K562 (cell line): ENCODE measurements around the gene KHNYN. TPM values are rescaled to one million over a fixed set of nuclear protein-coding genes. Genes with fewer than 3 reads are reported as not detected.
A peak's percentile ranks its signal among the peaks of the same experiment; 100 is the strongest.

Source experiments
- ATAC-seq: fragments of 200-7000 bp; cut with Tn5 transposase; 3 replicates; pipeline ENCODE4 v1.9.1; 2020; ENCODE audit warnings: moderate library complexity
- BruUV-seq: library from RNA; stranded (reverse); fragments of 400-500 nt; replicated peaks from 2 replicates; lab custom pipeline; 2021; lab: Mats Ljungman, UMichigan
- CTCF ChIA-PET: fragments of 300-600 bp; formaldehyde crosslinking; extraction: SDS; loops from one replicate; lab custom pipeline; 2021; ENCODE audit warnings: low intra/inter-chr PET ratio; lab: Yijun Ruan, JAX
- POLR2A ChIA-PET: fragments of 300-600, 350-650 bp; sonication (Branson Sonifier 250); formaldehyde crosslinking; extraction: SDS; loops from one replicate; lab custom pipeline; 2021; ENCODE audit warnings: antibody characterized with exemption, inconsistent platforms; lab: Yijun Ruan, JAX
- DNase-seq, 4 experiments: peaks; one replicate each; pipeline versions ENCODE4 v3.0.0 to v3.0.0-alpha.2; 2011 to 2018; ENCODE audit warnings: low spot score in 3 of 4, mixed read lengths in 3 of 4; ENCODE audit errors: extremely low read depth in 1 of 4
- FAIRE-seq: peaks from 2 replicates; lab custom pipeline; 2011; peaks lifted over from hg19 to GRCh38; lab: Jason Lieb, UNC
- H2AFZ ChIP-seq: 2 replicates; pipeline ENCODE4 v1.6.0; 2011; ENCODE audit warnings: low read depth, low read length, control low read depth, inconsistent platforms
- H3K27ac ChIP-seq: fragments of 200-600 bp; 3 replicates; pipeline ENCODE4 v1.8.0; 2011; ENCODE audit warnings: low read depth, mild to moderate bottlenecking, control low read depth, inconsistent platforms, low read length, moderate library complexity, mixed read lengths; ENCODE audit errors: extremely low read depth
- H3K27me3 ChIP-seq, 2 experiments: fragments of 300-600 bp in 1 of 2; 2 replicates in 1 of 2; 3 replicates in 1 of 2; pipeline versions ENCODE4 v1.6.0 to v1.8.0; 2011; ENCODE audit warnings: inconsistent platforms in 2 of 2, low read length in 2 of 2, mild to moderate bottlenecking in 1 of 2, mixed read lengths in 1 of 2, moderate library complexity in 1 of 2; ENCODE audit not compliant: control insufficient read depth in 2 of 2, insufficient read depth in 2 of 2
- H3K36me3 ChIP-seq: fragments of 300-600 bp; 3 replicates; pipeline ENCODE4 v1.8.0; 2011; ENCODE audit warnings: mild to moderate bottlenecking, low read length, inconsistent platforms; ENCODE audit not compliant: control insufficient read depth, insufficient read depth
- H3K4me1 ChIP-seq, 2 experiments: fragments of 200-600 bp in 1 of 2; replicated peaks in 1 of 2; 2 replicates in 1 of 2; 3 replicates in 1 of 2; pipeline versions ENCODE4 v1.5.1 to v1.8.0; 2011; ENCODE audit warnings: inconsistent platforms in 2 of 2, low read length in 2 of 2, mild to moderate bottlenecking in 1 of 2, mixed read lengths in 1 of 2, moderate library complexity in 1 of 2; ENCODE audit not compliant: control insufficient read depth in 2 of 2, insufficient read depth in 2 of 2
- H3K4me2 ChIP-seq: 2 replicates; pipeline ENCODE4 v1.6.1; 2011; ENCODE audit warnings: low read length, control low read depth, inconsistent platforms, mixed read lengths; ENCODE audit not compliant: insufficient read depth
- H3K4me3 ChIP-seq: fragments of 200-600 bp; sonication (generic), shearing (Covaris generic); 2 replicates; pipeline ENCODE4 v1.5.1; 2016; ENCODE audit warnings: control low read depth, inconsistent platforms
- H3K79me2 ChIP-seq: fragments of 200-600 bp; 3 replicates; pipeline ENCODE4 v1.8.0; 2011; ENCODE audit warnings: low read length, inconsistent platforms; ENCODE audit not compliant: control insufficient read depth, insufficient read depth
- H3K9ac ChIP-seq, 2 experiments: 2 replicates each; pipeline versions ENCODE4 v1.6.0 to v1.6.1; 2011; ENCODE audit warnings: low read depth in 2 of 2, low read length in 2 of 2, control low read depth in 1 of 2, inconsistent platforms in 1 of 2, mild to moderate bottlenecking in 1 of 2, mixed read lengths in 1 of 2; ENCODE audit not compliant: insufficient read depth in 1 of 2
- H3K9me1 ChIP-seq: one replicate; pipeline ENCODE4 v1.6.0; 2011; ENCODE audit warnings: inconsistent platforms, mild to moderate bottlenecking, low read length, moderate library complexity; ENCODE audit not compliant: control insufficient read depth, insufficient read depth
- H3K9me3 ChIP-seq: replicated peaks from 2 replicates; pipeline ENCODE4 v1.5.1; 2011; ENCODE audit warnings: low read depth, low read length, inconsistent platforms; ENCODE audit not compliant: control insufficient read depth, insufficient read depth
- H4K20me1 ChIP-seq: replicated peaks from 2 replicates; pipeline ENCODE4 v1.6.1; 2011; ENCODE audit warnings: low read length, inconsistent platforms, mixed read lengths; ENCODE audit not compliant: control insufficient read depth, insufficient read depth
- MAFK ChIP-seq: IDR thresholded peaks from 2 replicates; pipeline ENCODE4 v1.6.1; 2011; ENCODE audit warnings: low read length, improper control_type of control experiment
- MEIS2 ChIP-seq: fragments of 450-650 bp; IDR thresholded peaks from 2 replicates; pipeline ENCODE4 v1.6.1; 2014; ENCODE audit warnings: mild to moderate bottlenecking; ENCODE audit not compliant: partially characterized antibody
- PKNOX1 ChIP-seq: fragments of 450-650 bp; IDR thresholded peaks from 2 replicates; pipeline ENCODE4 v1.6.1; 2016
- ZNF57 ChIP-seq: fragments of 450-650 bp; formaldehyde crosslinking; IDR thresholded peaks from 2 replicates; pipeline ENCODE4 v1.4.0; 2020; ENCODE audit warnings: mild to moderate bottlenecking, moderate library complexity
- ZNF77 ChIP-seq: fragments of 250-450 bp; sonication (Bioruptor Pico); IDR thresholded peaks from 2 replicates; pipeline ENCODE4 v1.5.0; 2020
- WGBS: fragments of 100-300 bp; shearing (Covaris generic); methylation state at CpG from one replicate; pipeline ENCODE4 v1.1.6; 2016; ENCODE audit warnings: low coverage, mixed read lengths; ENCODE audit not compliant: insufficient coverage; ENCODE audit errors: missing lambda C conversion rate; 5-methylcytosine and 5-hydroxymethylcytosine counted together
- in situ Hi-C: fragments of 300-500 bp; cut with MboI; formaldehyde crosslinking; loops from 4 replicates; pipeline ENCODE4 v1.15.0; 2018; ENCODE audit warnings: inconsistent platforms, mixed read lengths
- intact Hi-C: fragments of 100-400 bp; cut with micrococcal nuclease; formaldehyde crosslinking; loops from 2 replicates; pipeline ENCODE4 v1.14.2; 2022
- polyA plus RNA-seq, 8 experiments: library from polyadenylated mRNA; depleted of rRNA in 4 of 8; stranded (reverse) in 5 of 8; unstranded in 3 of 8; fragments of >200 nt; fragmentation: Nextera tagmentation in 2 of 8; fragmentation: Illumina TruSeq in 1 of 8; extraction: Ambion mirVana in 2 of 8; extraction: Trizol in 1 of 8; gene quantifications; 2 replicates each; pipeline versions ENCODE4 v1.2.1 to v1.2.3, GENCODE V29; 2011 to 2014; ENCODE audit warnings: inconsistent platforms in 1 of 8, missing spikeins in 1 of 8
- total RNA-seq, 7 experiments: library from RNA; depleted of rRNA in 6 of 7; stranded (reverse); fragments of >200 nt in 6 of 7; fragmentation: Illumina TruSeq in 2 of 7; extraction: Trizol in 2 of 7; gene quantifications; 2 replicates each; pipeline versions ENCODE4 v1.2.1 to v1.2.3, GENCODE V29; 2011 to 2021; ENCODE audit warnings: low replicate concordance in 1 of 7
- TF ChIP-seq, protein P1 (sequence below), 2 experiments: IDR thresholded peaks in 1 of 2; conservative IDR thresholded peaks in 1 of 2; 2 replicates each; pipeline ENCODE4 v1.6.1; 2016; ENCODE audit warnings: low read depth in 2 of 2, mild to moderate bottlenecking in 1 of 2, missing compliant biosample characterization in 1 of 2, missing genetic modification characterization in 1 of 2, moderate library complexity in 1 of 2

The KHNYN gene
- total and polyA plus RNA-seq, 9 of the 15 experiments (the other 6 are each of a cell fraction or from before 2014, with no cell fraction given): 0.76 to 26.0 (median 14.1) TPM

DNA sequence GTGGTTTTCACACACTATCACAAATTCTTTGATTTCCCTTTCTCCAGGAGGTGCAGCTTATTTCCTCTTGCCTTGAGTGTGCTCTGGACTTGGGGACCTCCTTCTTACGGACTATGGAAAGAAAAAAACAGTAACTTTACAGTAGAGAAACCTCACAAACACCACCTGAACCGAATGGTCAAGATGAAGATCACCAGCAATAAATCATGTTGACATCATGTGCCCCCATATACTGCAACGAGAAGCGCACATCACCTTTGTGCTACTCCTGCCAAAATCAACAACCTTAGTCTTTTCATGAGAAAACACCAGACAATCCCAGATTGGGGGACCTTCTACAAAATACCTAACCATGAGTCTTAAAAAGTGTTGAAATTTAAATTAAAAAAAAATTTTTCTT, 44.2 kb upstream of the KHNYN start:
- Histone ChIP-seq H3K9ac (no peak overlapping the region), H3K4me2 (no peak overlapping the region), H4K20me1 (no peaks in the 10 kb centered on the region), H3K27ac (no peak overlapping the region), H3K36me3 (no peaks in the 10 kb centered on the region), H3K4me3 (no peak overlapping the region), H3K9me3 (no peaks in the 10 kb centered on the region), H3K4me1 (peaks cover 0 to 11% of the 10 kb centered on the region in 2 experiments; a peak in 1 of 5 replicates), H3K79me2 (no peaks in the 10 kb centered on the region), H3K9me1 (no peaks in the 10 kb centered on the region), H3K27me3 (no peaks in the 10 kb centered on the region), H2AFZ (no peak overlapping the region)
- in situ Hi-C loops: no loop called here
- POLR2A ChIA-PET: no interaction called here
- WGBS: 20% methylated on average over 4 of the region's 4 CpGs
- CTCF ChIA-PET: interaction anchor here (0.7 kb wide), 1 partner anchor 301 kb away, joined by 4 read pairs; no protein-coding TSS in a partner anchor
- intact Hi-C loops: no loop called here
- FAIRE-seq: no peak
- ATAC-seq: no peak
- no peak for TF ChIP-seq ZNF57
- no peak for TF ChIP-seq MAFK
- no peak for TF ChIP-seq ZNF77 (CRISPR knock-in tag)
- TF ChIP-seq, protein P1, sequence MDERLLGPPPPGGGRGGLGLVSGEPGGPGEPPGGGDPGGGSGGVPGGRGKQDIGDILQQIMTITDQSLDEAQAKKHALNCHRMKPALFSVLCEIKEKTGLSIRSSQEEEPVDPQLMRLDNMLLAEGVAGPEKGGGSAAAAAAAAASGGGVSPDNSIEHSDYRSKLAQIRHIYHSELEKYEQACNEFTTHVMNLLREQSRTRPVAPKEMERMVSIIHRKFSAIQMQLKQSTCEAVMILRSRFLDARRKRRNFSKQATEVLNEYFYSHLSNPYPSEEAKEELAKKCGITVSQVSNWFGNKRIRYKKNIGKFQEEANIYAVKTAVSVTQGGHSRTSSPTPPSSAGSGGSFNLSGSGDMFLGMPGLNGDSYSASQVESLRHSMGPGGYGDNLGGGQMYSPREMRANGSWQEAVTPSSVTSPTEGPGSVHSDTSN (CRISPR knock-in tag; IDR thresholded peaks at IDR 0.05; ENCODE audit: low read depth): no peak
- TF ChIP-seq, protein P1 (tag; conservative IDR thresholded peaks at IDR 0.05; ENCODE audit: low read depth): peak; percentile 54; the same call in 1 of the 2 replicates
- peak; percentile 49 for TF ChIP-seq PKNOX1
- peak; percentile 56 for TF ChIP-seq MEIS2
- no TSS peak for BruUV-seq
- DNase-seq: no peak
